GM21526 (cell line): ENCODE data around the gene TFE3.

Experiments used
- ATAC-seq: cut with Tn5 transposase; IDR thresholded peaks from one replicate; pipeline ENCODE4 v1.9.1; 2021; ENCODE audit warnings: moderate library complexity; ENCODE audit not compliant: unreplicated experiment, low FRiP score

The TFE3 gene, protein sequence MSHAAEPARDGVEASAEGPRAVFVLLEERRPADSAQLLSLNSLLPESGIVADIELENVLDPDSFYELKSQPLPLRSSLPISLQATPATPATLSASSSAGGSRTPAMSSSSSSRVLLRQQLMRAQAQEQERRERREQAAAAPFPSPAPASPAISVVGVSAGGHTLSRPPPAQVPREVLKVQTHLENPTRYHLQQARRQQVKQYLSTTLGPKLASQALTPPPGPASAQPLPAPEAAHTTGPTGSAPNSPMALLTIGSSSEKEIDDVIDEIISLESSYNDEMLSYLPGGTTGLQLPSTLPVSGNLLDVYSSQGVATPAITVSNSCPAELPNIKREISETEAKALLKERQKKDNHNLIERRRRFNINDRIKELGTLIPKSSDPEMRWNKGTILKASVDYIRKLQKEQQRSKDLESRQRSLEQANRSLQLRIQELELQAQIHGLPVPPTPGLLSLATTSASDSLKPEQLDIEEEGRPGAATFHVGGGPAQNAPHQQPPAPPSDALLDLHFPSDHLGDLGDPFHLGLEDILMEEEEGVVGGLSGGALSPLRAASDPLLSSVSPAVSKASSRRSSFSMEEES

DNA sequence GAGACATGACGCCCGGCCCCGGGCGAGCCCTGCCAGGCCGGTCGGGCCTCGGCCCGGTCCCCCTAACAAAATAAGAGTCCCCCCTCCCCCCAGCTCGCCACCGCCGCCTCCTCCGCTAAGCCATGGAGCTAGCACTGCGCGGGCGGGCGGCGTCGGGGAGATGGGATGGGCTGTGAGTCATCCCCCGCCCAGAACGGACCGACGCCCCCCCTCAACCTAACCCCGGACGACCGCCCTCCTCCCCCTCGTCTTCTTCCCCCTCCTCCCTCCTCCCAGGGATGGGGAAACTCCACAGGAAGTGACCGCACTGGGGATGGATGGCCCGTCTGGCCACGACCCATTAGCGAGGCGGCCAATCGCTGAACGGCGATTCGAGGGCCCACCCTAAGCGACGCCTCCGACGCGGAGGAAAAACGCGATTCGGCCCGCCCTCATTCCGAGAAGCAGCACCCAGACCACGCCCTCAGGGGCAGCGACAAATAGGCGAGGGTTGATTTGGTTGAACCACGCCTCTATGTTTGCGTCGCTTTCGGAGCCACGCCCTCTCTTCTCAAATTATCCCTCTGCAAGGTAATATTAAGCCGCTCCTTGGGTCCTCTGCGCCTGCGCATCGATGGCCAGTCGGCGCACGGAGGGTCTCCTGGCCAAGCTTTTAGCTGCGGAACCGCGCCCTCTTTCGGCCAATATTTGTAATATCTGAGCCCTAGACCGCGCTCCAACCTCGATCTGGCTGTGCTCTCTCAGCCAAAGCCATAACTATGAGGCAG is at the start of gene TFE3:
TFE3 (minus strand) TSS at position 138 of the 767 bp plus-strand sequence; CDS start at position 7, 131 bp downstream.
- peak; percentile 78 for ATAC-seq

DNA sequence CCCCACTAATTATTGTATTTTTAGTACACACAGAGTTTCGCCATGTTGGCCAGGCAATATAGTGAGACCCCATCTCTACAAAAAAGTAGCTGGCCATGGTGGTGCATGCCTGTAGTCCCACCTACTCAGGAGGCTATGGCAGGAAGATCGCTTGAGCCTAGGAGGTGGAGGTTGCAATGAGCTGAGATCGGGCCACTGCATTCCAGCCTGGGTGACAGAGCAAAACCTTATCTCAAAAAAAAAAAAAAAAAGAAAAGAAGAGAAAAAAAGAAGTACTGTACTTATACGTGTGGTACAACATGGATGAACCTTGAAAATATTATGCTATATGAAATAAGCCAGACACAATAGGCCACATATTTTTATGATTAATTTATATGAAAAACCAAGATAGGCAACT is 46.4 kb upstream of the TFE3 start:
- ATAC-seq: no peak

DNA sequence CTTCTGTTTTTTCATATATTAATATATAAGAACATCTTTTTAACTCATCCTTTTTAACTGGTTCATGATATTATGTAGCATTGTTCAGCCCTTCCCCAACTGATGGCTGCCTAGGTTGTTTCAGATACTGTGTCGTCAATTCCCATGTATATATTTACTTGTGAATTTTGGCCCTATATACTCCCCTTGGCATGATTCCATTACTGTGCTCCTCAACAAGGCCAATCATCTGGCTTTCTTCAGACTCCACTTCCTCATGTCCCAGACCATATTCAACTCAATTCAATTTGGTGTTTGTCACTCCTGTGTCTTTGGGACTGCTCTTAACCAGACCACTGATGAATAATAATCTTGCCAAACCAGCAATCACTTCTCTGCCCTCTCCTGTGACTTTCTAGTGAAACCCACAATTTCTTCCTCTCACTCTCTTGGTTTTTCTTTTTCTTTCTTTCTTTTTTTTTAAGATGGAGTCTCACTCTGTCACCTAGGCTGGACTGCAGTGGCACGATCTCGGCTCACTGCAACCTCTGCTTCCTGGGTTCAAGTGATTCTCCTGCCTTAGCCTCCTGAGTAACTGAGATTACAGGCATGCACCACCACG is 39.2 kb upstream of the TFE3 start:
- ATAC-seq: no peak

DNA sequence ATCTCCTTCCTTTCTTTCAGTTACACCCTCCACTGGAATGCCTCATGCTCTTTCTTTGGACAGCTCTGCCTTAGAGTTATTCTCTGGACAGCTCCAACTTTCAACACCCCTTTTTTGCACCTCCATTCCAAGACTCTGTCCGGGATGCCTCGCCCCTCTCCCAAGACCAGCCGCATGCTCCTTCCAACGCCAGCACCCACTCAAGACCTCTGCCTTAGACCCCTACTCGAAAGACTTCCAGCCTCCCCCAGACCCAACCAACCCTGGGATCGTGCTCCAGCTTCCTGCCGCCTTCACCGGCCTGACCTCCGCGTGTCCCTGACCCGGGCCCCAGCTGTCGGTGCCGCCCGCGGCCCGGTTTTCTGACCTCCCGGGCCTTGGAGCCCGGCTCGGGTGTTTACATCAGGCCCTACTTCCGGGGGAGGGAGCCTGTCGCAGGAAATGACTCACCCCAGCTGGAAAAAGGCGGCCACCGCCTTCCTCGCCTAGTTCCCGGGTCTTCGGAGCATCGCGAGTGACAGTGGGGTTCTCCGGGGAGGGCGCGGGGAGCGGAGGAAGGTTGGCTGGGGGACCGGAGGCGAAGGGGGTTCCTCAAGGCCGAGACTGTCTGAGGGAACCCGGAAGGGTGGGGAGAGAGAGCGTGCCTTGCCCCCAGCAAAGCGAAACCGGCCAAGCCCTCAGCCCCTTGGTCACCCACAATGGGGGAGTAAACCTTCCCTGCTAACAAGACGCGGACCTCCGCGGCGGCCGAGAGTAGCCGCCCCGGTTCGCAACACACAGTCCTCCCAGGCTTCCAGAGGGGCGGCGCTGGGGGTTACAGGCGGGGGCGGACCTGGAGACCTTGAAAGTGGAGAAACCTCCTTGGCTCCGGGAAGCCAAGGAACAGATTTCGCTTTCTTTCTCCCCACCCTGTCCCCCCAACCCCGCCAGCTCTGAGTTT is 36.6 kb upstream of the TFE3 start, which contains the start of gene WDR45:
WDR45 (minus strand) TSS at position 399 of the 940 bp plus-strand sequence. CDS start 1,792 bp downstream, outside the sequence.
- peak; percentile 49 for ATAC-seq

DNA sequence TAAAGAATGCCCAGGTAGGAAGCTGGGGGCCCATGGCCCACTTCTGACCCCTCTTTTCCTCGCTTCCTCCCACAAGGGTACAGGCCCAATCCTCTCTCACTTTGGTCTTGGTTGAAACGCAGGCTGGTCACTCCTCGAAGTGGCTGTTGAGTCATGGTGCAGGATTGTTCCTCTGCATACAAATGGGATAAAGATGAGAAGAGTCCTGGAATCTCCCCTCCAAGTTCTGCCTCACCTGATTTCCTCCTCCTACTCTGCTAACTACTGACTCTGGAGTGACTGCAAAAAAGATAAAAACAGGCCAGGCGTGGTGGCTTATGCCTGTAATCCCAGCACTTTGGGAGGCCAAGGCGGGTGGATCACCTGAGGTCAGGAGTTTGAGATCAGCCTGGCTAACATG is 34.8 kb upstream of the TFE3 start:
- no peak for ATAC-seq

DNA sequence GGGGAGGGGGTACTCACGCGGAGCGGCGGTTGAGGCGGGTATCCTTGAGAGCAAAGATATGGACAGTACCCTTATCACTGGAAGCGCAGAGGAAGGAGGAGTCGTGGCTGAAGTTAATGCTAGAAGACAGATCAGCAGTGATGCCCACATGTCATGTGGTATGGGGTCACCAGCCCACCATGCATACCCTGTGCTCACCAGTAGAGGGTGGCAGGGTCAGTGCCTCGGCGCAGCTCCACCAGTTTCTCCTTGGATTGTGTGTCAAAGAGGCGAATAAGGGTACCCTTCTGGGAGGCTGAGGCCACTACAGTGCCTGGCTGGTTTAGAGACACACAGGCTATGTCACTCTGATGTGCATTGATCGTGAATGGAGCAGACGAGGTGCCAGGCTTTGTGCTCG is 32.2 kb upstream of the TFE3 start:
- ATAC-seq: no peak

DNA sequence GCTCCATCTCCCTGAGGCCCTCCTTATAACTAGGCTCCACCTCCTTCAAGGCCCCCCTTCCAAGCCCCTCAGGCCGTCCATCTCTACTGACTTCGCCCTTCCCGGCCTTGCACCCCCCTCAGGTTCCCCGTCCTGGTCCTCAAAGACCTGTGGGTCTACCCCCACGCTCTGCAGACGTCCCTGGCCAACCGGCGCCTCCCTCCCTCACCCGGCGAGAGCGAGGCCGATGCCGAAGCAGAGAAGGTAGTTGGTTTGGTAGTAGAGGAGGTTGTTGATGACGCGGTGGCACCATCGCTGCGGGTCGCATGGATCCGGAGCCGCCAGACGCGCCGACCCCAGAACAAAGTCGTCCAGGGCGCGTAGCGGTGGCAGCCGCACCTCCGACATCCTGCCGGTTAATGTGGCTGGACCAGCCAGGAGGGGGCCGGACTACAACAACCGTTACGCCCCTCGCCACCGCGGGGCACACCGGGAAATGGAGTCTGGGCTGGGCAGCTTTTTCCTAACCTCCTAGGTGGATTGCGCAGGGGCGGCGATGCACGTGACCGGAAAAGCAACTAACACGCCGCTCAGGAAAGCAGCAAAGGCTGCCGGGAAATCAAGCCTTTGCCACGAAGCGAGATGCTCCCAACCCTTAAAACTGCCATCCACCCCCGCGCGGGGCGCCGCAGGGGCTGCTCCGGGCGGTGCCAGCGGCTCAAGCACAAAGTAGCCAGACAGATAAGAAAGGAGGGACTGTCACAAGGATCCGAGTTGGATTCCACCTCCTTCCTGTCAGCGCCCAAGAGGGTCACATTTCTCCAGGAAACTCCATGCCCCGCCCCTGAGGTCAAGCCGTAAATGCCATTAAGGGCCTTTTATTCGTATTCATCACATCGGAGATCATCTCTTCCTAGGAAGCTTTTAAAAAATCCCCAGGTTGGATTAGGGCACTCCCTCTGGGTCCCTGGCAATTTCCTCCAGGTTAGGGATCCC is 30.7 kb upstream of the TFE3 start, which contains the start of gene PRAF2:
PRAF2 (minus strand) TSS at position 402 of the 975 bp plus-strand sequence; CDS start at position 387, 15 bp downstream.
- peak; percentile 77 for ATAC-seq

DNA sequence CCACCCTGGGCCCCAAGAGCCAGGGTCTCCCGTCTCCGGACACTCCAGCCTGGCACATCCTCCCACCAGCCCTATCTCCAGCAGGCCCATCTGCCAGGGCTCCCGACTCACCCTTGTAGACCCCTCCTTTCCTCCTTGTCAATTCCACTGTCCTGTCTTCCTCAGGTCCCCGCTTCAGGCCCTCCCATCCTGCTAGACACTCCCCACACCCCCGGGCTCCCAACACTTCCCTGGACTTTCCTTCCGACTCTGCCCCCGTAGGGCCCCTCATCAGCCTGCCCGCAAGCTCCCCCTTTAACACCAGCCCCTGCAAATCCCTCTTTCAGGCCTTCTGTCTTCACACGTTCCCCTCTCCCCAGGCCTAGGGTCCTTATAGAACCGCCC is 29.5 kb upstream of the TFE3 start:
- ATAC-seq: no peak

DNA sequence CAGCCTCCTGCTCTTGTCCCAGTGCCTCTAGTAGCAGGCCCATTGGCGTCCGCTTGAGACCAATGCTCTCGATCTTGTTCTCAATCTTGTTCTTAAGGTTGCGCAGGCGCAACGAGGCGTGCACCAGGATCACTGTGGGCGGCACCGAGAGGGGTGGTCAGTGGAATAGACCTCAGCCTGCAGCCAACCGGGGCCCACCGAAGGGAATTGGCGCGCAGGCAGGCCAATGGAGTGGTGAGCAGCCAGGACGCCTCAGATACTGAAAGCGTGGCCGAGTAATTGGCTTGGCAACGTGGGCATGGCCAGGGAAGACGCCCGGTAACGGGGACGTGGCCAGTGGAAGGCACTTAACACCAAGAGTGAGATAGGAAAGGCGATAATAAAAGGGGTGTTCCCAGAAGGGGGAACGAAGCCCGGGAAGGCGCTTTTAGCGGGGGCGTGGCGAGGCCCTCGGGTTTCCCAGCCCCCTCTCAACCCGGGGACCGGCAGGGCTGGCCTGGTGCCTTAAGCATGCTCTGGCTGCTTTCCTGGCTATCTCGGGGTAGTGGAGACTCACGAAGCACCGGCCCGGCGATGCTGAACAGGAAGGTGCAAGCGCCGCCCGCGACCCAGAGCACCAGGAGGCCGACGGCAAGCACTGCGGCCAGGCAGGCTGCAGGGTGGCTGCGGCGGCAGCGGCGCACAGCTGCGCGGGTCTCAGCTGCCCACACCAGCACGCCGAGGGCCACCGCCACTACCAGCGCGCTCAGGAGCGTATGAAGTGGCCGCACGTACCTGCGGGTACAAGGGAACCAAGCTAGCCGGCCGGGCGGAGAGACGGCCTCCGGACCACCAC is 28.9 kb upstream of the TFE3 start:
- ATAC-seq: no peak

DNA sequence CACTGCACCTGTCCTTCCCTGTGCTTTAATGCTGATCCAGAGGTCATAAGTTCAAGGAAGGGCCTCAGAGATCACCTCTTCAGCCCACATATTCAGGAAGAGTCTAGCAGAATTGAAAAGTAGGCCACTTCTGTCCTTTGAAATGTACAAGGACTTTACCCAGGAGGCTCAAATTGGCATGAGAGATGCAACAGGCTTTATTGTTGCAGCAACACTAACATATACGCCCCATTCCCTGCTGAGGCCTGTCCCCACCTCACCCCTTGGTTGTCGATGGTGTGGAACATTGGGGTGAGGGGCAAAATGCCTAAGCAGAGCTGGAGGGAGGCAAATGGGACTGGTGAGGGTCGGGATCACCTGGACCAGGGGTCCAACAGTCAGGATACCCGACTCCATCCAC is 27.8 kb upstream of the TFE3 start:
- ATAC-seq: no peak

DNA sequence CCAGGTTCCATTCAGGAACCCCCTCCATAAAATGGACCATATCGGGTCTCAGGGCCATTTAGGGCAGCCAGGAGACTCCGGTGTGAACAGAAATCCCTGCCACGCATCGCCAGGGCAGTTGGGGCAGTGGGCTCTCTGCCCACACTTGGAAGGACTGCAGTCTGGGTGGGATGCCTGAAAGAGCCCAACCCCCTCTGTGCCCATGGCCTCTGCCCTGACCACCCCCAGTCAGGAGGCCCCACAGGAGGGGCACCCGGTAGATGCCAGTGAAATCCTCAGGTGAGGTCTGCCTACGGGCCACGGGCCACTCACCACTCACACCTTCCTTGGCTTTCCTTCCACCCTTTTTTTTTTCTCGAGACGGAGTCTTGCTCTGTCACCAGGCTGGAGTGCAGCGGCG is 25.9 kb upstream of the TFE3 start:
- ATAC-seq: no peak

DNA sequence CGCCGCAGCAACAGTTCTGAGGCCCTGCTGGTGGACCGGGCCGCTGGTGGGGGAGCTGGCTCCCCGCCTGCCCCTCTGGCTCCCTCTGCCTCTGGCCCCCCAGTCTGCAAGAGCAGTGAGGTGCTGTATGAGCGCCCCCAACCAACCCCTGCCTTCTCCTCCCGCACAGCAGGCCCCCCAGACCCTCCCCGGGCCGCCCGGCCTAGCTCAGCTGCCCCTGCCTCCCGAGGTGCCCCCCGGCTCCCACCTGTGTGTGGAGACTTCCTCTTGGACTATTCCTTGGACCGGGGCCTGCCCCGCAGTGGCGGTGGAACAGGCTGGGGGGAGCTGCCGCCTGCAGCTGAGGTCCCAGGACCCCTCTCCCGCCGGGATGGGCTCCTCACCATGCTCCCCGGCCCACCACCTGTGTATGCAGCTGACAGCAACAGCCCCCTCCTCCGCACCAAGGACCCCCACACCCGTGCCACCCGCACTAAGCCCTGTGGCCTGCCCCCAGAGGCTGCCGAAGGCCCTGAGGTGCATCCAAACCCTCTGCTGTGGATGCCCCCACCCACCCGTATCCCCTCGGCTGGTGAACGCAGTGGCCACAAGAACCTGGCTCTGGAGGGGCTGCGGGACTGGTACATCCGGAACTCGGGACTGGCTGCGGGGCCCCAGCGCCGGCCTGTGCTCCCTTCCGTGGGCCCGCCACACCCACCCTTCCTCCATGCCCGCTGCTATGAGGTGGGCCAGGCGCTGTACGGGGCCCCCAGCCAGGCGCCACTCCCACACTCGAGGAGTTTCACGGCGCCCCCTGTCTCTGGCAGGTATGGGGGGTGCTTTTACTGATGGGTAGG is 24.3 kb upstream of the TFE3 start:
- ATAC-seq: no peak

DNA sequence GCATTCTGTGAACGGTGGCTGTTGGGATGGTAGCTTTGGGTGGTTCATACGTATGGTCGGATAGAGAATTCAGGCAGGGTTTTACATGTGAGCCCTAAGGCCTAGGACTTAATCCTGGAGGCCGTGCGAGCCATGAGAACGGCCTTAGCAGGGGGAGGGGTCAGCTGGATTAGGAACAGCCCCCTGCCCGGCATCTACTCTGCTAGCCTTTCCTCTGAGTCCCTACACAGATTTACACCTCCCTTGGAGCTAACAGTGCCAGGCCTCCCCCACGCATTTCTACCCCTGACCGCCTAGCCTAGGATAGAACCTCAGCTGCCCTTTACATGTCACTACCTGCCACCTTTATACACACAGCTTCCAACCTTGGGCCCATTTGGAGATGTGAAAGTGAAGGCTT is 23.5 kb upstream of the TFE3 start:
- no peak for ATAC-seq

DNA sequence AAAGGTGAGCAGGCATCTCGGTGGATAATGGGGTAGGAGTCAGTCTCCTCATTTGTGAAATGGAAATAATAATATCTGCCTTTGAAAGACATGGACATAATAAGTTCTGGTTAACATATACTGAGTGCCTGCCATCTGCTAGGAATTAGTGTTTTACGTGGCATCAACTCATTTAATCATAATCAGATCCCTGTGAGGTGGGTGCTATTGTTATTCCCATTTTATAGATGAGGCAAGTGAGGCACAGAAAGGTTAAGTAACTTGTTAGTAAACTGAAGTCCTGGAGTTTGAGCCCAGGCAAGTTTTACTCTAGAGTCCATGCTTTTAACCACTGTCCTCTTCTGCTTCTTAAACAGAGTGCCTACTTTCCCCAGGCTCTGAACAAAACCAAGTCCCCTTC is 23.1 kb upstream of the TFE3 start:
- ATAC-seq: no peak

DNA sequence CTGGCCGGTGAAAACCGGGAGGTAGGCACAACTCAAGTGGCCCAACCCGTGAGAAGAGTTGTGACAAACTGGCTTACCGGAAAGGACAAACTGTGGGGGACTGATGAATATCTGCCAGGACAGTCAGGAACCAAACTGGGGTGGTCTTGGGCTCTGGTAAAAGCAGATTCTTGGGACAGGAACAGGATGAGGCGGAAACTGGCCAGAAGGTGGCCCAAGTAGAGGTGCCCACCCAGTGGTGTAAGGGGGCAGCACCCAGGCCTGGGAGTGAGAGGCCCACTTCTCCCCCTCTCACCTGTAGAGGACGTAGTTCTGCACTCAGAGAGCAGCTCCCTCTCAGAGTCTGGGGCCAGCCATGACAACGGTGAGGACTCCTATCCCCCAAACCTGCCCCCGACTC is 21.6 kb upstream of the TFE3 start:
- ATAC-seq: no peak

DNA sequence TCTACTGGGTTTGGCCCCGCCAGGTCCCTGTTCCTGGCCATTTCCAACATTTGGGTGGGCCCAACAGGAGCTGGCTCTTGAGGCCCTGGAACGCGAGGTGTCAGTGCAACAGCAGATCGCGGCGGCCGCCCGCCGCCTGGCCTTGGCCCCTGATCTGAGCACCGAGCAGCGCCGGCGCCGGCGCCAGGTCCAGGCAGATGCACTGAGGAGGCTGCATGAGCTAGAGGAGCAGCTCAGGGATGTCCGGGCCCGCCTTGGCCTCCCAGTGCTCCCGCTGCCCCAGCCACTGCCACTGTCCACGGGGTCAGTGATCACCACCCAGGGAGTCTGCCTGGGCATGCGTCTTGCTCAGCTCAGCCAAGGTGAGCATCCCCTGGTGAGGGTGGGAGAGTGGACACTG is 21.1 kb upstream of the TFE3 start:
- ATAC-seq: no peak

DNA sequence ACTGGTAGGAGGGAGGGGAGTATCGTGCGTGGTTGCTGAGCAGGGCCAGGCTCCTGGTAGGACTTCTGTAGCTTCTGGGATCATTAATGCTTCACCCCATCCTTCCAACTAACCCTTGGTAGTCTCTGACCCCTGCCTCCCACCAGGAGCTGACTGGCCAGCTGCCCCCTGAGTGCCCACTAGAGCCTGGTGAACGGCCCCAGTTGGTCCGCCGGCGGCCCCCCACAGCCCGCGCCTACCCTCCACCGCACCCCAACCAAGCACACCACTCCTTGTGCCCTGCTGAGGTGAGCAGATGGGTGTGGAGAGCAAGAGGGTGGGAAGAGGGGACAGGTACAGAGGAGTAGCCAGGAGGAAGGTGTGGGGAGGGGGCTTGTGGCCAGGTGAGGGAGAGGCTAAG is 20.6 kb upstream of the TFE3 start:
- ATAC-seq: no peak
